ENCODE results near the gene HOOK1.

HOOK1 gene

GRCh38 chr1:59856725-59857338, 42.1 kb downstream of the HOOK1 start:
- H3K4me3 ChIP-seq (ENCODE audit: low read depth, low read length) = no peak overlapping the region
- CTCF ChIA-PET = no interaction called here
- no peak for DNase-seq (ENCODE audit: low read depth, low spot score)
- POLR2A ChIA-PET = no interaction called here
- no peak for TF ChIP-seq CTCF (IDR thresholded peaks at IDR 0.05; ENCODE audit: insufficient read depth, low read length, missing control alignments)

DNA sequence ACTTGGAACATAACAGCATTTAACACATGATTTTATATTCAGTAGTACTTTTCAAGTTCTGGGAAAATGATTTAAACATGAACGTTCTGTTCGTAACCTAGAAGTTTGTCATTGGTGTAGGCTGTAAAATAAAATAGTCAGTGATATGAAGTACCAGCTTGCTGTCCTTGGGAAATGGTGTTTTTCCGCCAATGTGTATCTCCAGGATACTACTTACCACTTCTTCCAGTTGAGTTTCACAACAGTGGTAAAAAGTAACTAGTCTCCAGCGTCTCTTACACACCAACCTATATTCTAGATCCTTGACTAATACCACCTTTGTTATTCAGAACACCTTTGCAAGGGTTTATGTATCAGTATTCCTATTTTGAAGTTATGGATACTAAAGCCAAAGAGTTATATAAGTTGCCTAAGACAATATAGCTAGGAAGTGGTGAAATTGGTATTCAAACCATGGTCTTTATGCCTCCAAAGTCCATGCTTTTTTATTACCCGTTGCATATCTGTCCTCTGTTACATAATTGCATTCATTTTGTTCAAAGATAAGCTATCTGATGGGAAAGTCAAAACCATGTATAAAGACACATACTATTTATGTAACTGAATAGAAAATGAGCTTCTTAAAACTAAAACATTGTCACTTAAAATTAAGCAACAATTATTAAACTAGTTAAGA, 43.1 kb downstream of the HOOK1 start:
- no peak for DNase-seq (ENCODE audit: low read depth, low spot score)

DNA sequence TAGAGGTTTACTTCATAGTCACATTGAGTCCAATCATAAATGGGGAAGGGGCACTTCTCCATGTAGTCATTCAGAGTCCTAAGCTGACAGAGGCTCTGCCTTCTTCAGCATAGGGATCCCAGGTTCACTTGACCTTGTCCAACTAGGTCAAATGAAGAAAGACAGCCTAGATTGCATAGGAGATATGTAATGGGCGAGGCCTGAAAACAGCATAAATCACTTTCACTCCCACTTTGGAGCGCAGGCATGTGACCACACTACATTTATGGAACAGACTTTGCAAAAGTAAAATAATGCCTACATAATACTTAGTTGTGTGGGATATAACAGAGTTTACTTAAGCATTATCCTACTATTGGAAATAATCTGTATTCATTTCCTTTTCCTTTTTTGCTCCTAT, 51.7 kb downstream of the HOOK1 start:
- POLR2A ChIA-PET = no interaction called here
- no peak for TF ChIP-seq CTCF (IDR thresholded peaks at IDR 0.05; ENCODE audit: insufficient read depth, low read length, missing control alignments)
- H3K4me3 ChIP-seq (ENCODE audit: low read depth, low read length) = no peak overlapping the region
- CTCF ChIA-PET = no interaction called here
- no peak for DNase-seq (ENCODE audit: low read depth, low spot score)

More for the DNA sequence above, 43.1 kb downstream of the HOOK1 start:
- ChIA-PET POLR2A (no interaction called here), CTCF (no interaction called here)
- no peak overlapping the region for H3K4me3 ChIP-seq (ENCODE audit: low read depth, low read length)
- TF ChIP-seq CTCF (IDR thresholded peaks at IDR 0.05; ENCODE audit: insufficient read depth, low read length, missing control alignments) = no peak

DNA sequence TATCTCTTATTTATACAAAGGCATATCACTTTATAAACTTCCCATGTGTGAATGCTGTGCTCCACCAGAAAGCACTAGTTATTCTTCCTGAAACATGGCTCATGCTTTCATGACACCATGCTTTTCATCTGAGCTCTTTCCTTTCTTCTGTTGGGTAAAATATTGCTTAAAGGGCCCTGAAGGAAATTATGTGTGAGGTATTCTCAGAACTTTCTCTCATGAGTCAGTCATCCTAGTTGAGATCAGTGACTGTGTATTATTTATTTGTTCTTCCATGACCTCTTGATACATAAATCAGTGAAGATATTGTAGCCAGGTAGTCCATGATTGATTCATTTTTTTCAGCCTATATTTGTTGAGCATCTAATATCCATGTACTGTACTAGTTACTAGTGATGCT, 57.0 kb downstream of the HOOK1 start:
- no peak for DNase-seq (ENCODE audit: low read depth, low spot score)
- no peak overlapping the region for H3K4me3 ChIP-seq (ENCODE audit: low read depth, low read length)
- ChIA-PET POLR2A (no interaction called here), CTCF (no interaction called here)
- TF ChIP-seq CTCF (IDR thresholded peaks at IDR 0.05; ENCODE audit: insufficient read depth, low read length, missing control alignments) = no peak

DNA sequence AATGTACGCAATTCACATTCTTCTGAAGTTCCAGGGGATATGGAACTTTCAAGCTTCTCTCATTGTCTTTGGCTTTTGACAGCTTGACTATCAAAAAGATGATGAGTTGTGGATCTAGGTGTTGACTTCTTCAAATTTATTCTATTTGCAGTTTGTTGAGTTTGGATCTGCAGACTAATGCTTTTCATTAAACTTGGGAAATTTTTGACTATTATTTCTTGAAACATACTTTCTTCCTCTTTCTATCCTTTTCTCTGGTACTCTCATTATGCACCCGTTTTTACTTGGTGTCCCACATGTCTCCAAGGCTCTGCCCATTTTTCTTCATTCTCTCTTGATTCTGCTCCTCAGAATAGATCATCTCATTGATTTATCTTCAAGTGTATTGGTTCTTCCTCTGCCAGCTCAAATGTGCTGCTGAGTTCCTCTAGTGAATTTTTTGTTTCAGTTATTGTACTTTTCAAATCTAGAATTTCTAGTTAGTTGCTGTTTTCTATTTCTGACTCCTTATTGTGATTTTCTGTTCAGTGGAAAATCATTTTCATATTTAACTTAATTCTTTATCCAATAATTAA, 62.4 kb downstream of the HOOK1 start:
- no peak for TF ChIP-seq CTCF (IDR thresholded peaks at IDR 0.05; ENCODE audit: insufficient read depth, low read length, missing control alignments)
- ChIA-PET CTCF (interaction anchor here (4.8 kb wide), 1 partner anchor 70 kb away, joined by 42 read pairs; no protein-coding TSS in a partner anchor), POLR2A (no interaction called here)
- no peak for DNase-seq (ENCODE audit: low read depth, low spot score)
- H3K4me3 ChIP-seq (ENCODE audit: low read depth, low read length) = no peak overlapping the region

- no peak for DNase-seq (ENCODE audit: low read depth, low spot score)
- no peak for TF ChIP-seq CTCF (IDR thresholded peaks at IDR 0.05; ENCODE audit: insufficient read depth, low read length, missing control alignments)
- H3K4me3 ChIP-seq (ENCODE audit: low read depth, low read length) = no peak overlapping the region
- ChIA-PET CTCF (interaction anchor here (1.3 to 4.8 kb wide), 2 partner anchors 69 to 95 kb away, joined by 3 to 42 read pairs; no protein-coding TSS in a partner anchor), POLR2A (no interaction called here)
Observed at GRCh38 chr1:59878370-59878769, 63.6 kb downstream of the HOOK1 start.
